Activated CD8-positive, alpha-beta T cell treated with anti-CD3 and anti-CD28 coated beads for 36 hours (primary cell): ENCODE data around the gene NR4A1. TPM values are rescaled to one million over a fixed set of nuclear protein-coding genes. Genes with fewer than 3 reads are reported as not detected.

ENCODE experiments used
- ATAC-seq: fragments of 200-7000 bp; cut with Tn5 transposase; one replicate; pipeline ENCODE4 v1.10.0; 2021; ENCODE audit warnings: mild to moderate bottlenecking, moderate library complexity
- CTCF ChIA-PET: fragments of 350-600 bp; sonication (Branson Sonifier 250); formaldehyde crosslinking; loops from one replicate; lab custom pipeline; 2021; ENCODE audit warnings: antibody characterized with exemption; lab: Charles Lee
- POLR2A ChIA-PET: fragments of 350-600 bp; sonication (Branson Sonifier 250); formaldehyde crosslinking; loops from one replicate; lab custom pipeline; 2021; ENCODE audit warnings: antibody characterized with exemption; lab: Charles Lee
- DNase-seq: peaks from one replicate; pipeline ENCODE4 v3.0.0-alpha.2; 2020
- H3K27ac Mint-ChIP-seq: one replicate; pipeline ENCODE4 v1.8.0; 2021; ENCODE audit warnings: mild to moderate bottlenecking, mixed read lengths
- H3K27me3 Mint-ChIP-seq: one replicate; pipeline ENCODE4 v1.8.0; 2021; ENCODE audit warnings: mixed read lengths
- H3K36me3 Mint-ChIP-seq: one replicate; pipeline ENCODE4 v1.8.0; 2021; ENCODE audit warnings: low read depth, mixed read lengths
- H3K4me1 Mint-ChIP-seq: one replicate; pipeline ENCODE4 v1.8.0; 2021; ENCODE audit warnings: low read depth, mixed read lengths
- H3K4me3 Mint-ChIP-seq: one replicate; pipeline ENCODE4 v1.8.0; 2021; ENCODE audit warnings: mild to moderate bottlenecking, moderate library complexity, mixed read lengths
- H3K9me3 Mint-ChIP-seq: one replicate; pipeline ENCODE4 v1.8.0; 2021; ENCODE audit warnings: mixed read lengths
- CTCF ChIP-seq: fragments of 200-600 bp; IDR thresholded peaks from one replicate; pipeline ENCODE4 v1.8.0; 2022; ENCODE audit warnings: antibody characterized with exemption, mild to moderate bottlenecking
- intact Hi-C: fragments of 100-400 bp; cut with micrococcal nuclease; formaldehyde crosslinking; loops from one replicate; pipeline ENCODE4 v1.10.0; 2022
- total RNA-seq, 2 experiments: library from RNA; stranded (reverse); gene quantifications; one replicate each; pipeline ENCODE4 v1.2.3, GENCODE V29; 2021

The NR4A1 gene
- total RNA-seq, 2 experiments from 2014 or later: 120 to 128 TPM

- Mint-ChIP-seq H3K9me3 (no peaks in the 10 kb centered on the region), H3K4me3 (no peak overlapping the region), H3K27ac (no peak overlapping the region), H3K27me3 (no peaks in the 10 kb centered on the region), H3K36me3 (peaks cover 37% of the 10 kb centered on the region), H3K4me1 (peaks cover 27% of the 10 kb centered on the region)
- no peak for ATAC-seq
- no peak for DNase-seq
- no peak for TF ChIP-seq CTCF
- intact Hi-C loops: no loop called here
- POLR2A ChIA-PET: interaction anchor here (0.8 kb wide), 1 partner anchor 54 kb away, joined by 3 read pairs; no protein-coding TSS in a partner anchor
- CTCF ChIA-PET: interaction anchor here (1.2 to 27.5 kb wide), 2 partner anchors 38 to 51 kb away, joined by 3 to 602 read pairs; no protein-coding TSS in a partner anchor
Measured at GRCh38 chr12:52076811-52077210, 25.6 kb downstream of the NR4A1 start.

- ATAC-seq (no peak), DNase-seq (no peak)
- H3K4me1 Mint-ChIP-seq: peaks cover 19% of the 10 kb centered on the region
- no peaks in the 10 kb centered on the region for H3K9me3 Mint-ChIP-seq
- ChIA-PET CTCF (interaction anchor here (1.3 to 12.8 kb wide), 2 partner anchors 20 to 52 kb away, joined by 3 to 394 read pairs; no protein-coding TSS in a partner anchor), POLR2A (interaction anchor here (2.0 kb wide), 1 partner anchor 9 kb away, joined by 7 read pairs; the partner anchor contains the start of gene ATG101)
- intact Hi-C loops: no loop called here
- TF ChIP-seq CTCF: no peak
- H3K4me3 Mint-ChIP-seq: no peak overlapping the region
- no peaks in the 10 kb centered on the region for H3K27me3 Mint-ChIP-seq
- H3K36me3 Mint-ChIP-seq: peaks cover 33% of the 10 kb centered on the region
- H3K27ac Mint-ChIP-seq: no peak overlapping the region
Measured at GRCh38 chr12:52078276-52078675, 27.0 kb downstream of the NR4A1 start.

- no peak for TF ChIP-seq CTCF
- no peaks in the 10 kb centered on the region for H3K27me3 Mint-ChIP-seq
- DNase-seq: no peak
- ChIA-PET CTCF (interaction anchor here (0.7 to 12.8 kb wide), 2 partner anchors 9 to 54 kb away, joined by 3 to 394 read pairs; no protein-coding TSS in a partner anchor), POLR2A (interaction anchor here (1.8 to 2.0 kb wide), 2 partner anchors 11 to 47 kb away, joined by 4 to 7 read pairs; partner anchors contain the start of gene ATG101)
- H3K27ac Mint-ChIP-seq: no peak within 1 kb of the TSS
- H3K9me3 Mint-ChIP-seq: no peaks in the 10 kb centered on the region
- H3K4me3 Mint-ChIP-seq: no peak within 1 kb of the TSS
- H3K36me3 Mint-ChIP-seq: peaks cover 21% of the 10 kb centered on the region
- ATAC-seq: no peak
- H3K4me1 Mint-ChIP-seq: peaks cover 10% of the 10 kb centered on the region
- intact Hi-C loops: no loop called here
Measured at GRCh38 chr12:52079576-52080402, 28.5 kb downstream of the NR4A1 start, which contains the start of gene SMIM41. TSS of gene SMIM41 (plus strand) at chr12:52079704. CDS start at chr12:52079780, 76 bp downstream.

GRCh38 chr12:52080403-52081251, 29.4 kb downstream of the NR4A1 start:
- ATAC-seq (no peak), DNase-seq (no peak)
- intact Hi-C loops: no loop called here
- no peak overlapping the region for H3K27ac Mint-ChIP-seq
- no peaks in the 10 kb centered on the region for H3K27me3 Mint-ChIP-seq
- ChIA-PET CTCF (interaction anchor here (0.6 to 12.8 kb wide), 7 partner anchors 9 to 218 kb away, joined by 3 to 394 read pairs (median 4); partner anchors contain the start of gene ATG101), POLR2A (interaction anchor here (1.8 to 2.7 kb wide), 3 partner anchors 11 to 55 kb away, joined by 4 to 11 read pairs (median 9); partner anchors contain the start of gene ATG101)
- peaks cover 9% of the 10 kb centered on the region for H3K4me1 Mint-ChIP-seq
- TF ChIP-seq CTCF: no peak
- no peaks in the 10 kb centered on the region for H3K9me3 Mint-ChIP-seq
- H3K36me3 Mint-ChIP-seq: peaks cover 19% of the 10 kb centered on the region
- H3K4me3 Mint-ChIP-seq: no peak overlapping the region
